Fibroblast of lung (primary cell): ENCODE measurements around the gene GAB2. TPM values are rescaled to one million over a fixed set of nuclear protein-coding genes. Genes with fewer than 3 reads are reported as not detected.

Experiments used
- DNase-seq, 2 donors: peaks; one replicate each; pipeline versions ENCODE4 v3.0.0 to v3.0.0-alpha.2; 2010; ENCODE audit warnings: low read depth in 2 of 2
- H2AFZ ChIP-seq: 2 replicates; pipeline ENCODE4 v1.5.1; 2012; ENCODE audit warnings: low read length, control low read depth, inconsistent platforms
- H3K27ac ChIP-seq: 2 replicates; pipeline ENCODE4 v1.5.1; 2011; ENCODE audit warnings: low read length, control low read depth; ENCODE audit not compliant: insufficient read depth
- H3K27me3 ChIP-seq: 2 replicates; pipeline ENCODE4 v1.5.1; 2011; ENCODE audit warnings: mild to moderate bottlenecking, low read length; ENCODE audit not compliant: control insufficient read depth, insufficient read depth
- H3K36me3 ChIP-seq: 2 replicates; pipeline ENCODE4 v1.5.1; 2011; ENCODE audit warnings: low read length; ENCODE audit not compliant: control insufficient read depth, insufficient read depth
- H3K4me1 ChIP-seq: 2 replicates; pipeline ENCODE4 v1.5.1; 2011; ENCODE audit warnings: low read length; ENCODE audit not compliant: control insufficient read depth, insufficient read depth; ENCODE audit errors: extremely low read depth
- H3K4me2 ChIP-seq: 2 replicates; pipeline ENCODE4 v1.5.1; 2011; ENCODE audit warnings: low read length, control low read depth; ENCODE audit not compliant: insufficient read depth; ENCODE audit errors: extremely low read depth
- H3K4me3 ChIP-seq, 4 experiments: fragments of 200-600 bp in 1 of 4; sonication (generic) in 1 of 4; replicated peaks in 1 of 4; 2 replicates each; pipeline ENCODE4 v1.5.1; 2011 to 2016; ENCODE audit warnings: low read length in 4 of 4, low read depth in 3 of 4, mild to moderate bottlenecking in 3 of 4, control low read depth in 2 of 4, inconsistent platforms in 1 of 4, mixed read lengths in 1 of 4; ENCODE audit not compliant: insufficient read depth in 1 of 4; ENCODE audit errors: control extremely low read depth in 1 of 4
- H3K79me2 ChIP-seq: 2 replicates; pipeline ENCODE4 v1.5.1; 2012; ENCODE audit warnings: mild to moderate bottlenecking, low read length, inconsistent platforms; ENCODE audit not compliant: control insufficient read depth, insufficient read depth
- H3K9ac ChIP-seq: 2 replicates; pipeline ENCODE4 v1.5.1; 2011; ENCODE audit warnings: mild to moderate bottlenecking, low read length, control low read depth; ENCODE audit not compliant: insufficient read depth
- H3K9me3 ChIP-seq: 2 replicates; pipeline ENCODE4 v1.5.1; 2012; ENCODE audit warnings: low read depth, low read length; ENCODE audit not compliant: control insufficient read depth, insufficient read depth
- H4K20me1 ChIP-seq: 2 replicates; pipeline ENCODE4 v1.5.1; 2011; ENCODE audit warnings: low read length; ENCODE audit not compliant: control insufficient read depth, insufficient read depth; ENCODE audit errors: extremely low read depth
- CTCF ChIP-seq, 2 donors: IDR thresholded peaks in 1 of 2; conservative IDR thresholded peaks in 1 of 2; 1 replicate in 1 of 2; 2 replicates in 1 of 2; pipeline ENCODE4 v1.5.1; 2011 to 2012; ENCODE audit warnings: low read length in 2 of 2, control low read depth in 1 of 2, inconsistent platforms in 1 of 2, low read depth in 1 of 2, mild to moderate bottlenecking in 1 of 2
- EZH2 ChIP-seq: IDR thresholded peaks from 2 replicates; pipeline ENCODE4 v1.5.1; 2012; ENCODE audit warnings: low read length, control low read depth, mild to moderate bottlenecking; ENCODE audit errors: missing control alignments
- polyA plus RNA-seq, 2 donors: library from polyadenylated mRNA; depleted of rRNA in 1 of 2; stranded (reverse) in 1 of 2; unstranded in 1 of 2; fragments of >200 nt; gene quantifications; 2 replicates each; pipeline ENCODE4 v1.2.1, GENCODE V29; 2011 to 2012; ENCODE audit warnings: missing spikeins in 1 of 2
- total RNA-seq: library from RNA; depleted of rRNA; stranded (reverse); fragments of >200 nt; gene quantifications from 2 replicates; pipeline ENCODE4 v1.2.1, GENCODE V29; 2014

The GAB2 gene
- total and polyA plus RNA-seq, 2 donors (not counting 1 experiment from before 2014, with no cell fraction given), result 7.1 to 14.0 TPM

- no peak overlapping the region for H3K4me2 ChIP-seq
- no peaks in the 10 kb centered on the region for H4K20me1 ChIP-seq
- no peaks in the 10 kb centered on the region for H3K27me3 ChIP-seq
- no peaks in the 10 kb centered on the region for H3K9me3 ChIP-seq
- no peaks in the 10 kb centered on the region for H3K36me3 ChIP-seq
- peak in 1 of 2 donors; percentile 31 for DNase-seq
- H3K9ac ChIP-seq, result no peak overlapping the region
- no peak overlapping the region for H3K27ac ChIP-seq
- H3K4me1 ChIP-seq, result no peaks in the 10 kb centered on the region
- no peak overlapping the region for H2AFZ ChIP-seq
- H3K79me2 ChIP-seq, result no peaks in the 10 kb centered on the region
- TF ChIP-seq CTCF (conservative IDR thresholded peaks at IDR 0.05 in 1 of 2, IDR thresholded peaks at IDR 0.05 in 1 of 2; ENCODE audit: low read depth in 1 of 2, low read length in 2 of 2), result no peak
- no peak for TF ChIP-seq EZH2
- no peak overlapping the region for H3K4me3 ChIP-seq
Observed at GRCh38 chr11:78332174-78332866, 85.3 kb downstream of the GAB2 start.

GRCh38 chr11:78331711-78332110, 85.9 kb downstream of the GAB2 start:
- Histone ChIP-seq H3K27ac (no peak overlapping the region), H3K36me3 (no peaks in the 10 kb centered on the region), H2AFZ (no peak overlapping the region), H3K79me2 (no peaks in the 10 kb centered on the region), H3K27me3 (no peaks in the 10 kb centered on the region), H4K20me1 (no peaks in the 10 kb centered on the region), H3K4me1 (no peaks in the 10 kb centered on the region), H3K4me3 (no peak overlapping the region), H3K9ac (no peak overlapping the region), H3K4me2 (no peak overlapping the region), H3K9me3 (no peaks in the 10 kb centered on the region)
- no peak for TF ChIP-seq EZH2
- TF ChIP-seq CTCF (conservative IDR thresholded peaks at IDR 0.05 in 1 of 2, IDR thresholded peaks at IDR 0.05 in 1 of 2; ENCODE audit: low read depth in 1 of 2, low read length in 2 of 2), result no peak
- no peak for DNase-seq

- no peak for TF ChIP-seq EZH2
- TF ChIP-seq CTCF (conservative IDR thresholded peaks at IDR 0.05 in 1 of 2, IDR thresholded peaks at IDR 0.05 in 1 of 2; ENCODE audit: low read depth in 1 of 2, low read length in 2 of 2), result no peak
- no peaks in the 10 kb centered on the region for H3K79me2 ChIP-seq
Observed at GRCh38 chr11:78330361-78330760, 87.3 kb downstream of the GAB2 start.

More at GRCh38 chr11:78330361-78330760, 87.3 kb downstream of the GAB2 start:
- no peaks in the 10 kb centered on the region for H3K4me1 ChIP-seq
- H3K4me2 ChIP-seq, result no peak overlapping the region
- DNase-seq, result no peak
- H3K4me3 ChIP-seq, result no peak overlapping the region
- H3K9ac ChIP-seq, result no peak overlapping the region
- H3K27me3 ChIP-seq, result no peaks in the 10 kb centered on the region
- H3K9me3 ChIP-seq, result no peaks in the 10 kb centered on the region
- H2AFZ ChIP-seq, result no peak overlapping the region
- no peaks in the 10 kb centered on the region for H3K36me3 ChIP-seq
- no peak overlapping the region for H3K27ac ChIP-seq
- H4K20me1 ChIP-seq, result no peaks in the 10 kb centered on the region
